Epithelial cell of esophagus (primary cell): Measurements from ENCODE around the gene KCNA1.

Source experiments
- DNase-seq: peaks from one replicate; pipeline ENCODE4 v3.0.0; 2010; ENCODE audit warnings: low read depth
- H3K4me3 ChIP-seq: 2 replicates; pipeline ENCODE4 v1.5.1; 2011; ENCODE audit warnings: mild to moderate bottlenecking, low read length, control low read depth
- TF ChIP-seq, protein P1 (sequence below): IDR thresholded peaks from 2 replicates; pipeline ENCODE4 v1.5.1; 2011; ENCODE audit warnings: low read depth, mild to moderate bottlenecking, low read length, control low read depth, inconsistent platforms; ENCODE audit not compliant: insufficient read depth; ENCODE audit errors: missing control alignments

KCNA1 gene

DNA sequence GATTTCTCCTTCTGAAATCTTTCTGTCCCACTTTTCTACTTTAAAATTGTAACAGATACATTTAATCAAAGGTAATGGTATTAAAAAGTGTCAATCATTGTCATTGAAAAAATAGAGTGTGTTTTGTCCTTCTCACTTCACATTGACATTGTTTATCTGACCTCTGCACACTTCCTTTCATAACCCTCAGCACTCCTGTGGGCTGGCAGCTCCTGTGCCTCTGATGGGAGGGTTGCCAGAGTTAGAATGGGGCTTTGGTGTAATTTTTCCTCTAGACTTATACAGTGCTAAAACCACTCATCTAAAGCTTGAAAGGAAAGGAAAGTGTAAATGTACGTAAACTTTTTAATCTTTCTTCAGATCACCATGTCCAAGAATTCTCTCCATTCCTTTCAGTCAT is 23.7 kb downstream of the KCNA1 start:
- no peak for DNase-seq

DNA sequence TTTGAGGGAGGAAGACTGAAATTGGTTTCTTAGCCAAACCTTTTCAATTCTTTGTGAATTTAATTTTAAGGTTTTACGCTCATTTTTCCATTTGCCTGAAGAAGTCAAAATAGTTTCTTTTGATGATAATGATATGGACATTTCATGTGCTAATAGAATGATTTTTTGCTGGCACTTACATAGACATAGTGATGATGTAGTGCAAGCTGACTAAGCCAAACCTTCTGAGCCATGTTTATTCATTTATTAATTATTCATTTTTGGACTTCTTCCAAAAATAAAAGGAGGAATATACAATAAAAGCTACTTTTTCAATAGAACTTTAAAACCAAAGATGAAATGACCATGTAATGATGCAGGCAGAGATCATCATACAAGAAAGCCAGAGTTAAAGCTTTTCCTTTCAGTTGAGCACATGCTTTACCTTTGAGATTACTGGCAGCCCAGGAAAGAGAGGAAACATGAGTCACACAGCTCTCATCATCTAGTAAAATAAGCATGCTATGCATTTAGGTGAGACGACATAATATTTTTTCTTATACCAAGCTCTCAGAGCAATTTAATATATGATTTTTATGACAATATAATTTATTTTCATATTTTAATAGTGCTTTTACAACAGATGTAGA is 24.8 kb downstream of the KCNA1 start:
- DNase-seq, result peak; percentile 24
- H3K4me3 ChIP-seq, result no peak overlapping the region
- TF ChIP-seq, protein P1, sequence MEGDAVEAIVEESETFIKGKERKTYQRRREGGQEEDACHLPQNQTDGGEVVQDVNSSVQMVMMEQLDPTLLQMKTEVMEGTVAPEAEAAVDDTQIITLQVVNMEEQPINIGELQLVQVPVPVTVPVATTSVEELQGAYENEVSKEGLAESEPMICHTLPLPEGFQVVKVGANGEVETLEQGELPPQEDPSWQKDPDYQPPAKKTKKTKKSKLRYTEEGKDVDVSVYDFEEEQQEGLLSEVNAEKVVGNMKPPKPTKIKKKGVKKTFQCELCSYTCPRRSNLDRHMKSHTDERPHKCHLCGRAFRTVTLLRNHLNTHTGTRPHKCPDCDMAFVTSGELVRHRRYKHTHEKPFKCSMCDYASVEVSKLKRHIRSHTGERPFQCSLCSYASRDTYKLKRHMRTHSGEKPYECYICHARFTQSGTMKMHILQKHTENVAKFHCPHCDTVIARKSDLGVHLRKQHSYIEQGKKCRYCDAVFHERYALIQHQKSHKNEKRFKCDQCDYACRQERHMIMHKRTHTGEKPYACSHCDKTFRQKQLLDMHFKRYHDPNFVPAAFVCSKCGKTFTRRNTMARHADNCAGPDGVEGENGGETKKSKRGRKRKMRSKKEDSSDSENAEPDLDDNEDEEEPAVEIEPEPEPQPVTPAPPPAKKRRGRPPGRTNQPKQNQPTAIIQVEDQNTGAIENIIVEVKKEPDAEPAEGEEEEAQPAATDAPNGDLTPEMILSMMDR, result no peak

More for the DNA sequence above, 23.7 kb downstream of the KCNA1 start:
- TF ChIP-seq, protein P1, result no peak
- H3K4me3 ChIP-seq, result no peak overlapping the region

DNA sequence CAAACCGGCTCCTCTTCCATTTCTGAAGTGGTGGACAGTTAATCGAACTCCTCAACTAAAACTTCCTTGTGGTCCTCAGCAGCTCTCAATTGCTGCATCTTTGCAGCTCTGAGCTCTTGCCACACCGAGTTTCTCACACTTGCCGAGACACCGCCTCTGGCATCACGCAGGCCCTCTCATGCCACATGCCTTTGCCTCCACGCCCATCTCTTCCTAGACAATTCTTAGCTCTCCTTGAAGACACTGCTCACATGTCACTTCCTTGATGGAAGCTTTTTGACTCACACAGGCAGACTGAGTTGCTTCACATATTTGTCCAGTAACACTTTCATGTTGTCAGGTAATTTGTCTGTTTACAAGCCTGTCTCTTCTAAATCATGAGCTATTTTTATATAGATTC is 29.2 kb downstream of the KCNA1 start:
- no peak overlapping the region for H3K4me3 ChIP-seq
- peak; percentile 28 for DNase-seq
- TF ChIP-seq, protein P1, result no peak

DNA sequence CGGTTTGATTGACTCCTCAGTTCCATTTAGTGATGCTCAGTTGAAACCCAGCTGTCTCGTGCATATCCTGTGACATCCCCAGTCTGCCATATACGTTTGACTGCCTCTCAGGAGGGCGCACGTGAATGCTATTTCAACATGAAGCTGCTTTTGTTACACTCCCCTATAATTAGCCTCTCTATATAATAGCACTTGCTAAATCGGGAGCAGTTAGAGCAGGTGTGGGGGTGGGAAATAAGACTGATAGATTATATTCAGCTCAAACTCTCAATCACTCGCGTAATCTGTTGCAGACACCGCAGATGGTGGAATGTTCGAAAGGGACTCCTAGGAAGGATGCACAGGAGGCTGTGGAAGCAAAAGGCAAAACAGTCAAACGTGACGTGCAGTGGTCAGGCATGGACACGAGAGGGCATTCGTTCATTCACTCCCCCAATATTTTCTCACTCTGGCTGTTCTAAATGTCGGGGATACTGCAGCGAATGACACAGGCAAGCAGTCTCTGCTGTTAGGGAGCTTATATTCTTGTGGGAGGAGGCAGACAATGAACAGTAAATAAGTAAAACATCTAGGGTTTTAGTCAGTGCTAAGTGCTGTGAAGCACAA is 29.8 kb downstream of the KCNA1 start:
- no peak for DNase-seq
- TF ChIP-seq, protein P1, result no peak

DNA sequence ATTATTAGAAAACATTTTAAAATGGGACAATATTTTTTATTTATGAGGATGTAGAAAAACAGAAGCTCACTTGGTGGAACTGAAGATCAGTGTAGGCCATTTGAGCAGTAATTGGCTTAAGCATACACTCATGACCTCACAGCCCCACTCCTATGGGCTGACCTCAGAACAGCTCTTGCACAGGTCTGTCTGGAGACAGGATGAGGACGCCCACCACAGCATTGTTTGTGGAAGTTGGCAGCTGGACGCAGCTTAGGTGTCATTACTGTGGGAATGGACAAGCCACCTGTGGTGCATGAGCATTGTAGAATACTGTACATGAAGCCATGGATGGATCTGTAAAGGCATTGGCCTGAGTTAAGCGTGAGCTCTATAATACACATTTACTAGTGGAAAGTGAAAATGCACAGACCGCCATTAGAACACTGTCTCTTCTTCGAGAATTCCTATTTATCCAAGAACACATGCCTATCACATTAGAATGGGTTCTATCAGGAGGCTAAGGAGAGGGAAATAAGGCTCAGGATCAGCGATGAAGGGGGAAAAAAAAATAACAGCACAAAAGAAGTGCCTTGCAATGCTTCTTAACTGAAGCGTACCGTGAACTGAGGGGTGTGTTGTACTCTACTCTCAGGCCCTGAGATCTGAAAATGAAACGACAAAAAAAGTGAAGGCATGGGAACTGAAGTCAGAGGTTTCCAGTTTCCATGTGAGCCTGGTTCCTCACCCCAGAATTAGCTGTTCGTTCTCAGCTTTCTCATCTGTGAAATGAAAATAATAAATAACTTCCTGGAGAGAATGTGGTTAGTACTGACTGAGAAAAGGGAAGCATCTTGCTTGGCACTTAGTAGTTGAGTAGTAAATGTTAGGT is 33.6 kb downstream of the KCNA1 start:
- DNase-seq, result no peak
- no peak overlapping the region for H3K4me3 ChIP-seq
- TF ChIP-seq, protein P1, result no peak

More for the DNA sequence above, 29.8 kb downstream of the KCNA1 start:
- no peak overlapping the region for H3K4me3 ChIP-seq

DNA sequence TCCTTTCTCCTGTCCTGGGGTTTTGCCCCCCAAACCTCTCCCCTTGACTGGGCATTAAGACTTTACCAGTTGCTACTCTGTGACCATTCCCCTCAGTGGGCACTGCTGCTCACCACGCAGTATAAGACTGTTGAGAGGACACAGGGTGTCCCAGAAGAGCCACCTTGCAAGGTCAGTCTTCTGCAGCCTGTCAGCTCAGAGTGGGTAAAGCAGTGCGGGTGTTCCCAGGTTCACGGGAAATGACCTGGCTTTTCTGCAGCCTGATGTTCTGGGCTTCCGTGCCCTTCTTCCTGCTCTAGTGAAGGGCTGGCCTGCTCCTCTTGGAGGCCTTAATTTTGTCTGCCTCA is 34.2 kb downstream of the KCNA1 start:
- TF ChIP-seq, protein P1, result no peak
- H3K4me3 ChIP-seq, result no peak overlapping the region
- no peak for DNase-seq
